HG02970 (cell line): Measurements from ENCODE around the gene CCBE1.

Experiments
- ATAC-seq: cut with Tn5 transposase; IDR thresholded peaks from one replicate; pipeline ENCODE4 v1.9.1; 2021; ENCODE audit warnings: mild to moderate bottlenecking, moderate library complexity, moderate number of reproducible peaks; ENCODE audit not compliant: unreplicated experiment, low FRiP score

The CCBE1 gene

DNA sequence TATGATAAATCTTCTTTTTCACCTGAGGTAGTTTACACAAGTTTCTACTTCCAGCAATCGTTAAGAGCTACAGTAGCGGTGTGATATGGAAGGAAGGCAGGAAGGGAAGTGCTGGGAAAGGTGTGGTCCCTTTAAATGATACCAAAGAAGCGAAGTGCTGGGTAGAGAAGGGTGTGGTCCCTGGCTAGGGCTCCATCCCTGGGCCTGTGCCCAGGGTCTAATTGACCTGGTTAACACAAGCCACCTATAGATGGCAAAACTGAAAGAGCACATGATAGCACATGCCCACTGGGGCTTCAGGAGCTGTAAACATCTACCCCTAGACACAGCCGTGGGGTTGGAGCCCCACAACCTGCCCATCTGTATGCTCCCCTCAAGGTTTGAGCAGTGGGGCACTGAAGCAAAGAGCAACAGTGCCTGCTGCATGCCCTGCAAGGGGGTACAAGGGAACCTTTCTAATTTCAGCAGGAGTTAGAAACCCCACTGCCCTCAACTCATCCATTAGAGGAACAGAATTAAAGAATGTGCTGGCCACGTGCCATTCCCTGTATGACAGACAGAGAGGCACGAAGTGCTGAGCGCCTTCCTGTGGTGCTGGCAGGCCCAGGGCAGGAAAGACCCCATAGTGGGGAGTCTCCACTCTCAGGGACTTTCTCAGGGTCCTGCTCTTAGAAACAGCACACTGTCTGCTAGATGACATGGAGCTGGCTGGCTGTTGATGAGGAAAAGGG, 185.0 kb downstream of the CCBE1 start:
- ATAC-seq: no peak

DNA sequence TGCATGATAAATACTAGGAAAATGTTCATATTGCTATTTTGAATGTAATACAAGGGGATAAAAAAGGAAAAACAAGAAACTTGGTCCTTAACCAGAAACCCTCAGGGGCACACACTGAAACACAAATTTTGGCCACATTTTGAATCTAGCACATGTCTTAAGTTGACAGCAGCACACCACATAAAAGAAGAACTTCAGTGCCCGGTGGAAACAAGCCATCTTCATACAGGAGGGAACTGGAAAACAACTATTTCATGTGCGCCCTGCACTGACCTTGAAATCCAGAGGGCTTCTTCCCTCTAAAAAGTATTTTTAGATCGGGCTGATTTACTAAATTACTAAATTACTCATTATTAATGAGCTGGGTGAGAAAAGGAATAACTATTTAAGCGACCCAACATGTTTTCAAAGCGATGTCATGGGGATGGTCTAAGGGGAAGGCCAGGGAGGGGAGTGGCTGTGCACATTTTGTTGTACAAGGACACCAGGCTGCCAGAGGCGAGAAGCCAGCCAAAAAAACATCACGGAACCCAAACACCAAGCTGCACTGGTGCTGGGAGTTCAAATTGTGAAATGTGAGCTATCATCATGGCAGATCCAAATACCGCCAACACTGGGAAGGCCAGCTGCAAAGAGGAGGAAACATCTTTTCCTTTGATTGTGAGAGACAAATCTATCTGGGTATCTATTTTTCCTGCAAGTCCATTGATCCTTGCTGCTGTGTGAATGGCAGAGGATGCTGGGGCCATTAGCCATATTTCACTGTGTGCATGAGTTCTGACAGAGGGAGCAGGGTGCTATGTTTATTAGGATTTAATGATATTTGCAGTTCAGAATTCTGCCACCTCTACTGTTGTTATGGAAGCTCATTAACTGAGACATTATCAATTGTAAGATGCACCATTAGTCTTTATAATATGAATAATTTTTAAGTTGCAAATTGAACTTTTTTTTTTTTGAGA, 187.5 kb downstream of the CCBE1 start:
- ATAC-seq: no peak

DNA sequence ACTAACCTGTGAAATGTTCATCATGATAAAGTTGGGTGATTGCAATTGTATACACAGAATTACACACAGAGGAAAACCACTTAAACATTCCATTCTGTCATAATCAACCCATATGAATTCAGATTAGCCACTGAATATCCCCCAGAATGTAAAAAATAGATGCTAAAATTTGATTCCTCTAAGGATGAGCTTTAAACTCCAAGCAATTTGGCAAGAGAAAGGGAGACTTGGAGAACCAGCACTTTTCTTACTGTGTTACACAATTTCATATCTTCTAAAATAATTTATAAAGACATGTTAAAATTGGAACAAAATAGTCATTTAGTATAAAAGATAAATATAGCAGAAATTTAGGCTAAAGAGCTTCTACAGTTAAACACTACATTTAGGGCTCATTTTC, 191.9 kb downstream of the CCBE1 start:
- ATAC-seq: no peak

DNA sequence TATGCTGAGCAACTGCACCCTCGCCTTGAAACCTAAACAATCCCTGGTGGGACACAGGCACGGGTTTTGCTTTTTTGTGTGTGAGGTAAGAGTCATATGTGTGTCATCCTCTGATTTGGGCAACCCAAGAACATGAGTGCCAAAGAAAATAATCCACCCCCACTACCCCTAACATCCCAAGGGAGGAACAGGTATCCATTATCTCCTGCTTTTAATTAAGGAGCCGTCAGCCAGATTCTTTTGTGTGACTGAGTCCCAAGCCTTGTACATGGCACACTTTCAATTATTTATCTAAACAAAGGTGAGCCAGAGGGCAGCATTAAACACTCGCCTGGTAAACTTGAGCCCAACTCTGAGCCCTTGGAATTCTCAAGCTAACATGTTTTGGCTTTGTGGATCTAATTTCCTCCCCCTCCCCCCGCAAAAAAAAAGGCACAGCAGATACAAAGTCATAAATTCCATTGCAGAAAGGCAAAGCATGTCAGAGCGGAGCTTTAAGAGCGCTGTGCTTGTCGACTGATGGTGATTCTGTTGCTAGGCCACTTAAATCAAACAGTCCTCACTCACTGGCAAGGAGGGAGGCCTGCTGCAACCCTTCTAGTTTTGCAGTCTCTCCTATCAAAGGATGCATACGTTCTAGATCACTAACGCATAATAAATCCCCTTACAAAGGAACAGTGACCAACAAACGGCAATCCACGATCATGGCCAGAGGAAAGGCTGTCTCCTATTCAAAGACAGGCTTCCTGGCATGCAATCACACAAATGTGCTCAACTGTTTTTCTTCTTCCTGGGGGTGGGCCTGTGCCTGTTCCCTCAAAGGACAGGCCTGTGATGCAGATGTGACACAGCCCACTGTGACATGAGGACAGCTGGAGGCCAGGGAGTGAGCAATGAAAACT, 194.7 kb downstream of the CCBE1 start:
- ATAC-seq: no peak

DNA sequence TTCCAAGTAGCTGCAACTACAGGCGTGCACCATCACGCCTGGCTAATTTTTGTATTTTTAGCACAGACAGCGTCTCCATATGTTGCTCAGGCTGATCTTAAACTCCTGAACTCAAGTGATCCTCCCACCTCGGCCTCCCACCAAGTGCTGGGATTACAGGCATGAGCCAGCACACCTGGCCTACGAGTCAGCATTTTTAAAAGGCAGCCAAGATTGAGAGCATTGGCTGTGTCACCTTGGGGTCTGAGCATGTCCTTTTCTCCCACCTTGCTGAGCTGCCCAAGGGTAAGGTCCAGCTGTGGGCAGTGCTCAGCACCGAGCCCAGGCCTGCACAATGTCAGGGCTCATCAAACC, 195.3 kb downstream of the CCBE1 start:
- ATAC-seq: no peak

DNA sequence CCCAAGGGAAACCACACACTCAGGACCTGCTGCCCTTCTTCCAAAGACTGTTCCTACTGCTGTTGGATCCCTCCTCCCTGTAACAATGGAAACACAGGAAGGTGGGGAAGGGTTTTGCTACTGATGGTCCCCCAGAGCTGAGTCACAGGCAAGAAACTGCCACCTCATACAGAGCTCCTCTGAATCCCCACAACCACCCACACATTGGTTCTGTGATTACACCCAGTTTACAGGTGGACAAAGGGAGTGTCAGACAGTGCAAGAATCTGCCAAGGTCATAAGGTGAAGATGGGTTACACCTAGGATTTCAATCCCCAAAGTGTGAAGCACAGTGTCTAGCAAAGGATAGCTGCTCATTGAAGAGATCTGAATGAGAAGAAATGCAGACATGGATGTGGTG, 196.5 kb downstream of the CCBE1 start:
- ATAC-seq: no peak

DNA sequence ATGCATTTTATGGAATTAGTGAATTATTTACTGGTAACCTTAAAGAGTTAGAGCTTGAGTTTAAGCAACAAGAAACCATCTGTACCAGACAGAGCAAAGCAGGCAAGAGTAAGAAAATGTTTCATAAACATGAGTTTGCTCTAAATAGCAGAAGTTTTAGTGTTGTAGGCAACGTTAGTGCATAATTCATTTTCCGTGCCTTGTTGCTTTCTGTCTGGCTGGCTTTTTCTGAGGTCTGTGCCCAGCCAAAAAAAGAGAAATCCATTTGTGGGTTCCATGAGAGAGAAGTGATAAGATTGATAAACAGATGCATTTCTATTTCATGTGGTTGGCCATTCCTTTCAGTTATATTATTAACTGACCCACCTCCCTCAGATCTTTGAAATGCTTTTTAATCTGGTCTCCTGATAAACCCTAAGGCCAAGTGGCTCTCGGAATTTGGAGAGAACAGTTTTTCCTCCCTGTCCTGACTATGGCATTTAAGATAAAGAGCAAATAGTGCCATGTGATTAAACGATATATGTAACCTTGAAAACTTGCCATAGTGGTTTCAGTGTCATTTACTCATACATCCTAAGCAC, 198.6 kb downstream of the CCBE1 start:
- ATAC-seq: no peak

DNA sequence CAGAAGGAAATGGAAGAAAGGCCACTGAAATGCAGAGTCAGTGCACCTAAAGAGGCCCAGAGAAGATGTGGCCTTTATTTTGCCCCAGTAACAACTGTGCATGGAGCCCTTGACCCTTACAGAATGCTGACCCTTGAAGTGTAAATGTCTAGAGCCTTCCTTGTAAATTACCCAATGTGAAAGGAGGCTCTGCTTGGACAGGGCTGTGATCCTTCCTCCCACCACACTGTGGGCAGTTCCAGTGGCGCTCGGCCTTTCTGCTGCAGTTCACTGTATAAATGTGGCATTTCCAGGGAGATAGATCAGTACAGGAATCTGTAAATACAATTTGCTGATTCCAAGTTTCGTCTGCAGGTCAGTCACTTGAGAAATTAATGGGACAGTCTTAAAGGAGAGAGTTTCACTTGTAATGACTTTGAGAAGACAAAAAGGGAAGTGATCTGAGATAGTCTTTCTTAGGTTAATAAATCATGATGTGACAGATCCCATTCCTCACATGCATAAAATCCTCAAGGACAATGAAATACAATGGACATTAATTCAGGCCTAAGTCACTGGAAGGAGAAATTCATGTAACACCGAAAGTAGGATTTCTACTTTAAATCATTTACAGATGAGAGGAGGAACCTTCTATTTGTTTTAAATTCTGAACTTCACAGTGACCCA, 204.3 kb downstream of the CCBE1 start:
- no peak for ATAC-seq

DNA sequence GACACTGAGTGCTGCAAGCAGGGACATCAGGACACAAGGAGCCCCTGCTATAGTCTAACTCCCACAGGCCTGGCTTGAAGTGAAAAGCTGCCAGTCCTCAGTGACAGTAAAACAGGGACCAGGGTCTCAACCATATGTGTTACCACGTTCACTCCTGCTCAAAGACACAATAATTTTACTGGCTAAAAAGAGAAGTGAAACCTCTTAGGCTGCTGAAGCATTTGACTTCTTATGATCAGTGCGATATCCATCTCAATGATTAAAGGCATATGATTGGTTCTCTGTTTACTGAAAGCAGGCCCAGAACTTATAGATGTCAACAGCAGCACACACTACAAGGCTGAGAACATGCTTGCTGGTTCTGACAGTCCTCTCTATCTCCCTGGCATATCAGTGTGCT, 208.3 kb downstream of the CCBE1 start:
- peak; percentile 42 for ATAC-seq

DNA sequence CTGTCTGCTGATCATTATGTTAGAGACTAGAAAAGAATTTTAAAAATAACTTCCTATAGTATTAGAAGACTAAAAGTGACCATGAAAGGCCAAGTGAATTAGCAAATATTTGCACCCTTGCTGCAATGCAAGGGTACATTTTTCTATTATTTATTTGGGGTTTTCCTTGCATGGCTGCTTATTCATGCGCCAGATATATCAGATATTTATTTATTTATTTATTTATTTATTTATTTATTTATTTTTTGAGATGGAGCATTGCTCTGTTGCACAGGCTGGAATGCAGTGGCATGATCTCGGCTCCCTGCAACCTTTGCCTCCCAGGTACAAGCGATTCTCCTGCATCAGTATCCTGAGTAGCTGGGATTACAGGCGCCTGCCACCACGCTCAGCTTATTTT, 211.8 kb downstream of the CCBE1 start:
- no peak for ATAC-seq

DNA sequence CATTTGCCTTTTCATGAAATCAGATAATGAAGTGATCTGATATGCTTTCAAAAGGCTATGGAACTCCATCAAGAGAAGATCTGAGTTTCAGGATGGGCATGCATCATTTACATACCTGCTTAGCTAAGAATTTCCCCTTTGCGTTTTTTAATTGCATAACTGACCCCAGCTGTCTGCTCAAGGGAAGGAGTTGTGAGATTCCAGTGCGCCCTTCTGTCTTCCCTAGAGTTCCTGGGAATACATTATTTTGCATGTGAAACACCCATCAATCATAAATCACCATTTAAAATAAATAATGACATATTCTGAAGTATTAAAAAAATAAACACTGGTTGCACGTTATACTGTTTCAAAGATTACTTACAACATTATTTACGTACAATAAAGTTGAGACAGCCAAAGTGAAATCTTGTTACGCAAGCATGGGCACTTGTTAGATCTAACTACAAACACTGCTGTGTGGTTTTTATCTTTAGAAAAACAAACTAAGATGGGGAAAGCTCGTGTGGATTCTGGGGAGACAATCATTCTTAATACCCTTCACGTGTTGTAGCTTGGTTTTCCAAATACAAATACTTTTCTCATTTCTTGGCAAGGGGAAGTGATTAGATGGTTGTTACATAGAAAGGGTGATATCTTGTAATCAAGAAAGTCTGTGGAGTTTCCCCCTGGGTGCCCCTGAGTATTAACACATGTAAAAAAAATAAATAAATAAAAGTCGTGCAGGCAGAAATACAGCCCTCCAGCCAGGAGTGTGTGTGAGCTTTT, 212.5 kb downstream of the CCBE1 start:
- no peak for ATAC-seq

DNA sequence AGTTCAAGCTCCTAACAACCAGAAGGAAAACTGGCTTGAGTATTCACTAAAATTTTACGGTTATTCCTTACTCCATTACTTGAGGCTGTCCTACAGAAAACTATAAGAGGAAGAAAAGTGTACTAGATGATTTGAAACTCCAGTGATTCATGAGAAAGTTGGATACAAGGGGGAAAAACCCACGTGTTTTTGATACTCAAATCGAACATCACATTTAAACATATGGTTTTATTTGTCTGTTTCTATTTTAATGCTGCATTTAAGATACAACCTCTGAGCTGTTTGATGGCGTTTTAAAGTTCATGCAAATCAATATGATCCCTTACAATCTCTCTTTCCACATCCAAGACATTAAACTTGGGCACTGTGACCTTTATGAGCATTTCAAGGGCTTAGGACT, 213.1 kb downstream of the CCBE1 start:
- no peak for ATAC-seq

DNA sequence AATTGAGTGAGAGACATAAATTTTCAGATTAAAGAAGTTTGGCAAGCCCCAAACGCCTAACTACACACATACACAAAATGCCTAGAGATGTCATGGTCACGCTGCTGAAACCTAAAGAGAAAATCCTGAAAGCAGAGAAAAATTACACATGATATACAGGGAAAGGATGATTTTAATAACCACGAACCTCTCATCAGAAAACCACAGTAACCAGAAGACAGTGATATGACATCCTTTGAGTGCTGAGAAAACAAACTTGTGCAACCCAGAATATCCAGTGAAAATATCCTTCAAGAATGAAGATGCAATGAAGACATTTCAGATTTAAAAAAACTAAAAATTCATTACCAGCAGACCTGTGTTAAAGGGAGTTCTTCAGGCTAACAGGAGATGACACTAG, 215.8 kb downstream of the CCBE1 start:
- no peak for ATAC-seq

DNA sequence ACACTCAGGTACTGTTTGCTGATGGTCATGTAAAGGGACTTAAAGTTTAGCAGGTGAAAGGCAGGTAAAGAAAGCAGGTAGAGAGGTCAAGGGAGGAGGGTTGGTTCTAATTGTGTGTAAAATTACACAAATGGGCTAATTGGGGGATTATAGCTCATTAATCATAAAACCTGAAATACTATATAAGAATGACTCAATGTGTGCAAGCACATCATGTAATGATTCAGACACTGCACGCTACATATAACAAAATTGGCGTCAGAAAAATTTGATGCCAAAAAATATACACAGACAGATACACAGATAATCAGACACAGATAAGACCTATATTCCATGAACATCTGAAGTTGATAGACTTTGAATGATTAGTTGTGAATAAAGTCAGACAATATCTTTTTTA, 217.4 kb downstream of the CCBE1 start:
- ATAC-seq: no peak

DNA sequence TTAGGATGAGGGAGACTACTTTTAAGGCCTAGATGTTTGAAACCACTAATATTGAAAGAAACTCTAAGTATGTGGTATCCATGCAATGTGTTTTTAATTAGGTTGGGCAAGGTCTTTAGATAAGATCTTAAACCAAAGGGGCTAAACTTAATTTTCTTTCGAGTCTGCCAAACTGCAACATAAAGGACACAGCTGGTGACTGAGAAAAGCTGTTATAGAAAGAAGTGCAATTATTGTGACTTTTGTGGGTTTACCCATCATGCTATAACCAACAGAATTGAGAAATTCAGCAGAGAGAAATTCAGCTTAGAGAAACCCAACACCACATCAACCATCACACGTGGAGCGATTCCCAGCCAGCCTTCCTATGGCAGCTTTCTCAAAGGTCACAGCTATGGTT, 218.6 kb downstream of the CCBE1 start:
- no peak for ATAC-seq

DNA sequence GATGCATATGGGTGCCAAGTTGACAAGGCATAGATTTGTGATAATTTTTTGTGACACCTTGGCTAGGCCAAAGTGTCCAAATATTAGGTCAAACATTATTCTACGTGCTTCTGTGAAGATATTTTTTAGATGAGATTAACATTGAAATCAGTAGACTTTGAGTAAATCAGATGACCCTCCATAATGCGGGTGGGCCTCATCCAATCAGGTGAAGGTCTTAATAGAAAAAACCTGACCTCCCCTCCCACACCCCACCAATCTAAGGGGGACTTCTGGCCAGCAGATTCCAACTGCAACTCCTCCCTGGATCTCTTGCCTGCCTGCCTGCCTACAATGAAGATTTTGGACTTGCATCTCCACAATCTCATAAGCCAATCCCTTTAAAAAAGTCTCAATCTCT, 219.4 kb downstream of the CCBE1 start:
- no peak for ATAC-seq

DNA sequence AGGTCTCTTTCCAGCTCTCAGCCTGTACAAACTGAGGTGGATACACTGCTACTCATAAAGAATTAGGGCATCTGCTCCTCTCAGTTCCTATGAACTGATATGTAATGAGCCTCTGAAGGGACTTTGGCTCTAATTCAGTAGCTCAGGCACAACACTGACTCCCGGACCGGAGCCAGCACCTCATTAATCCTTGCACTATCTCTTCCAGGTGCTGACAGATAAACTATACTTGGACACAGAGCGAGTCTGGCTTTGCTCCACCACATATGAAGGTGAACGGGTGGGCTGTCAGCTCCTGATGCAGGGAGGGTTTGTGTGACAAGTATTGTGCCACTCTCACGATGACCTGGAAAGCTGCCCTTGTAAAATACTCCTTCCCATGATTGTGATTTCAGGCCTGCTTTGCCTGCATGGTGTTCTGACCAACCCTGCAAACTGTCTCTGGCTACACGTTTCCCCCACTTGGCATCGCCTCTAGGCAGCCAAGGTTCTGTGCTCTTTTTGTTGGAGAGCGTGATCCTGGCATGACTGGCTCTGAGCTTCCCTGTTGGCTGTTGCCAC, 226.6 kb downstream of the CCBE1 start:
- ATAC-seq: no peak

DNA sequence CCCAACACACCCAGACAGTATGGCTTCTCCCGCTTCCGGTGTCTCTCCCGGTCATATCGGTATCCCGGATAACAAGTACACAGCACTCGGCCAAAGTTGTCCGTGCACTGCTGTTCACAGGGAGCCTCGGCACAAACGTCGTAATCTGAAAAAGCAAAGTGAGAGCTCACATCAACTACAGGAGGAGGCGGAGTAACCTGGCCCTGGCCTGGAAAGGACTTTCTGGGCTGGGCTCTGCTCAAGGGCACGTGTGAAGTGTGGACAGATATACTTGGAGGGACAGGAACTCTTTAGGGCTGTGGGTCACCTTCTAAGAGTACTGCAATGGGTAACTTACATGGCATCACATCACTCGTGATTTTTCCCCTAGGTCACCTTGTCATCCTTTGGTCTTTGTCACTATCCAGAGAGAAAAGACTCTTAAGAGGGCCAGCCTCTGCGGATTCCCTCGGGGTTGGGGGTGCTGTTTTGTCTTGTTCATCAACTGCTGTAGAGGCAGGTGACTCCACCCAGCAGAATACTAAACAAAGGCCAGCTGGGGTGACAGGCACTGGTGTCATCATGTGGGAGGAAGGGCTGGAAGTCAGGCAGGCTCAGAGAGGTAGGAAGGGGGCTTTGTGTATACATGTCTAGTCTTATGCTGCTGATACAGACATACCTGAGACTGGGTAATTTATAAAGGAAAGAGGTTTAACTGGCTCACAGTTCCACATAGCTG, 227.6 kb downstream of the CCBE1 start:
- ATAC-seq: no peak
